Gastrocnemius medialis (tissue), 4 donors: ENCODE measurements around the gene LDB3. TPM values are rescaled to one million over a fixed set of nuclear protein-coding genes. Genes with fewer than 3 reads are reported as not detected.
A peak's percentile ranks its signal among the peaks of the same experiment; 100 is the strongest.

Source experiments
- ATAC-seq, 2 donors: fragments of 150-250 bp; one replicate each; pipeline ENCODE4 v1.9.1; 2016
- DNase-seq, 2 donors: peaks; one replicate each; pipeline ENCODE4 v3.0.0-alpha.2; 2019
- H3K27ac ChIP-seq, 4 donors: fragments of 200-600 bp; sonication (generic); 1 replicate in 1 of 4; 2 replicates in 3 of 4; pipeline ENCODE4 v1.5.1; 2016 to 2018; ENCODE audit warnings: mild to moderate bottlenecking in 2 of 4, moderate library complexity in 1 of 4
- H3K27me3 ChIP-seq, 3 donors: fragments of 200-600 bp; sonication (generic) in 2 of 3; 1 replicate in 1 of 3; 2 replicates in 2 of 3; pipeline versions ENCODE4 v1.5.1 to v1.6.0; 2016 to 2019; ENCODE audit warnings: mild to moderate bottlenecking in 1 of 3, moderate library complexity in 1 of 3
- H3K36me3 ChIP-seq, 2 donors: fragments of 200-600 bp; sonication (generic) in 1 of 2; one replicate each; pipeline ENCODE4 v1.5.1; 2017 to 2018
- H3K4me1 ChIP-seq, 2 donors: fragments of 200-600 bp; sonication (generic) in 1 of 2; one replicate each; pipeline ENCODE4 v1.5.1; 2016 to 2017; ENCODE audit warnings: mild to moderate bottlenecking in 2 of 2
- H3K4me3 ChIP-seq, 4 donors: fragments of 200-600 bp; sonication (generic) in 3 of 4; 1 replicate in 1 of 4; 2 replicates in 3 of 4; pipeline ENCODE4 v1.5.1; 2016 to 2019; ENCODE audit warnings: mild to moderate bottlenecking in 2 of 4
- H3K9me3 ChIP-seq, 3 donors: fragments of 200-600 bp; sonication (generic) in 2 of 3; 1 replicate in 1 of 3; 2 replicates in 2 of 3; pipeline ENCODE4 v1.5.1; 2016 to 2019
- CTCF ChIP-seq, 5 experiments: fragments of 450-650 bp in 3 of 5; fragments of 200-600 bp in 2 of 5; sonication (generic) in 2 of 5; IDR thresholded peaks in 4 of 5; conservative IDR thresholded peaks in 1 of 5; 1 replicate in 4 of 5; 2 replicates in 1 of 5; pipeline ENCODE4 v1.5.1; 2016 to 2019; ENCODE audit warnings: antibody characterized with exemption in 5 of 5, mild to moderate bottlenecking in 3 of 5, moderate library complexity in 3 of 5
- POLR2A ChIP-seq, 2 donors: fragments of 450-650 bp; IDR thresholded peaks; one replicate each; pipeline ENCODE4 v1.6.1; 2017; ENCODE audit warnings: antibody characterized with exemption in 2 of 2, mild to moderate bottlenecking in 2 of 2, moderate library complexity in 2 of 2
- in situ Hi-C, 4 donors: fragments of 200-750 bp; cut with MboI; loops; one replicate each; pipeline versions ENCODE4 v1.15.0 to v1.8.0; 2017; ENCODE audit warnings: low sequenced_read_pairs in 4 of 4
- intact Hi-C: fragments of 100-400 bp; cut with DNase I; formaldehyde crosslinking; loops from one replicate; pipeline ENCODE4 v1.15.1; 2023; ENCODE audit warnings: low total_unique reads
- total RNA-seq, 4 donors: library from RNA; depleted of rRNA; stranded (reverse); fragments of >200 nt; gene quantifications; one replicate each; pipeline versions ENCODE4 v1.1.0 to v1.2.3, GENCODE V29; 2016

The LDB3 gene
- total RNA-seq, 4 donors from 2014 or later = 164 to 305 (median 227) TPM

DNA sequence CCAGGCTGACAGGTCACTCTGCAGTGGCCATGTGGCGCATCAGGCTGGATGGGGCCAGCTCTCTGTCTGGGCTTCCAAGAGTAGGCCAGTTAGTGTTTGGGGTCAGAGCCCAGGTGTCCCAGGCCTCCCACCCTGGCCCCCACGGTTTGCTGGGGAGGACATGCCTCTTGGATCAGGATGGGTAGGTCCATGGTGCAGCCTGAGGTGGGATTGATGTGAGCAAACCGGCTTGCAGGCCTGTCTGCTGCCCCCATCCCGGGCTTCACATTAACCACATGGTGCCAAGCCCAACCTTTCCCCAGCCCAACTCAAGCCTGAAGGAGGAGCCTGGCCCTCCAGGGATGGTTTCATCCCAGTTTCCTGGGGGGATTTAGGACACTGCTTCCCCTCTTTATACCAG lies 39.2 kb downstream of the LDB3 start:
- intact Hi-C loops (no loop called here), in situ Hi-C loops (loop anchor here in 2 of 4 donors (5.0 to 10.0 kb wide), 2 partner anchors 187 to 190 kb away; no protein-coding TSS in a partner anchor)
- H3K27me3 ChIP-seq = no peaks in the 10 kb centered on the region
- no peaks in the 10 kb centered on the region for H3K9me3 ChIP-seq
- peaks cover 17 to 39% of the 10 kb centered on the region in 2 donors for H3K4me1 ChIP-seq
- no peak overlapping the region for H3K4me3 ChIP-seq
- DNase-seq = no peak
- no peak for ATAC-seq
- H3K36me3 ChIP-seq = no peaks in the 10 kb centered on the region
- H3K27ac ChIP-seq = peak overlapping the region; percentile 65 to 97 (median 96)
- no peak for TF ChIP-seq CTCF (IDR thresholded peaks at IDR 0.05 in 4 of 5, conservative IDR thresholded peaks at IDR 0.05 in 1 of 5)
- TF ChIP-seq POLR2A (IDR thresholded peaks at IDR 0.05) = no peak

GRCh38 chr10:86708068-86708782 lies 39.9 kb downstream of the LDB3 start:
- intact Hi-C loops (no loop called here), in situ Hi-C loops (loop anchor here in 2 of 4 donors (5.0 to 10.0 kb wide), 2 partner anchors 187 to 189 kb away; no protein-coding TSS in a partner anchor)
- Histone ChIP-seq H3K9me3 (no peaks in the 10 kb centered on the region), H3K27ac (peak overlapping the region; percentile 91 to 97 (median 96)), H3K4me1 (peaks cover 17 to 42% of the 10 kb centered on the region in 2 donors), H3K4me3 (no peak overlapping the region), H3K36me3 (no peaks in the 10 kb centered on the region), H3K27me3 (no peaks in the 10 kb centered on the region)
- no peak for ATAC-seq
- no peak for TF ChIP-seq POLR2A (IDR thresholded peaks at IDR 0.05)
- no peak for TF ChIP-seq CTCF (IDR thresholded peaks at IDR 0.05 in 4 of 5, conservative IDR thresholded peaks at IDR 0.05 in 1 of 5)
- DNase-seq = no peak

GRCh38 chr10:86708783-86709380 lies 40.6 kb downstream of the LDB3 start:
- peaks cover 17 to 43% of the 10 kb centered on the region in 2 donors for H3K4me1 ChIP-seq
- intact Hi-C loops = no loop called here
- DNase-seq (no peak), ATAC-seq (no peak)
- no peaks in the 10 kb centered on the region for H3K27me3 ChIP-seq
- in situ Hi-C loops = loop anchor here in 2 of 4 donors (5.0 to 10.0 kb wide), 2 partner anchors 186 to 188 kb away; no protein-coding TSS in a partner anchor
- peak overlapping the region; percentile 91 to 97 (median 96) for H3K27ac ChIP-seq
- H3K36me3 ChIP-seq = no peaks in the 10 kb centered on the region
- H3K4me3 ChIP-seq = no peak overlapping the region
- TF ChIP-seq CTCF (IDR thresholded peaks at IDR 0.05 in 4 of 5, conservative IDR thresholded peaks at IDR 0.05 in 1 of 5) = no peak
- TF ChIP-seq POLR2A (IDR thresholded peaks at IDR 0.05) = no peak
- no peaks in the 10 kb centered on the region for H3K9me3 ChIP-seq

DNA sequence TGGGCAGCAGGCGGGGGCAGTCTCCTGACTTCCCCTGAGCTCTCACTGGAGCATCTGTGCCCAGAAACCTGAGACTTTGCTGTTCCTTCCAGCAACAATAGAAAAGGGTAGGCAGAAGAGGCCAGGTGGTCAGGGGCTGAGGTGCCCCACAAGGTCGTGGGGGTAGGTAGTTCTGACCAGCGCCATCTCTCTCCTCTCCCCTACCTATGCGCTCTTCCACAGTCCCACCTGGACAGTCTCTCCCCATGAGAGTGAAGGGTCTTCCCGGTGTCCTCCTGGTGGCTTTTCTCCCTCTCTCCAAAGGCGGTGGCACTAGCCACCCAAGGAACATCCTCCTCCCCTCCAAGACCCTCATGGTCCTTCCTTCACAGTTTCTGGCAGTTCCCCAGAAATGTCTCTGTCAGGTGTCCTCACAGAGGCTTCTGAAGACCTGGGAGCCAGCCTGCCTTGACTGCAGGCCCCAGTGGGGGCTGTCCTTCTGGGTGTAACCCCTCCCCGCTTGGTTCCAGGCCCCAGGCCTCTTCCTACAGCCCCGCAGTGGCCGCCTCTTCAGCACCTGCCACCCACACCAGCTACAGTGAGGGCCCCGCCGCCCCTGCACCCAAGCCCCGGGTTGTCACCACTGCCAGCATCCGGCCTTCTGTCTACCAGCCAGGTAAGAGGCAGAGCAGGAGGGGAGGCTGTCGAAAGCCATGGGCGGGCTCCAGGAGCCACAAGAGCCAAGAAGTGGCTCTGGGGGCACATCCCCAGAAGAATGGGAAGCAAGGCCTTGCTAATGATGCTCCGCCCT lies 41.3 kb downstream of the LDB3 start:
- in situ Hi-C loops = loop anchor here in 2 of 4 donors (5.0 to 10.0 kb wide), 2 partner anchors 185 to 188 kb away; no protein-coding TSS in a partner anchor
- peaks cover 15 to 39% of the 10 kb centered on the region in 2 donors for H3K4me1 ChIP-seq

More for the DNA sequence above, 41.3 kb downstream of the LDB3 start:
- Histone ChIP-seq H3K36me3 (no peaks in the 10 kb centered on the region), H3K27me3 (no peaks in the 10 kb centered on the region), H3K4me3 (no peak overlapping the region), H3K27ac (peak overlapping the region; percentile 91 to 97 (median 96)), H3K9me3 (no peaks in the 10 kb centered on the region)
- ATAC-seq (no peak), DNase-seq (no peak)
- TF ChIP-seq POLR2A (IDR thresholded peaks at IDR 0.05) (no peak), CTCF (IDR thresholded peaks at IDR 0.05 in 4 of 5, conservative IDR thresholded peaks at IDR 0.05 in 1 of 5) (no peak)
- intact Hi-C loops = loop anchor here (5.0 kb wide), 1 partner anchor 93 kb away; no protein-coding TSS in a partner anchor
